ENCODE results near the gene PPARG. TPM values are rescaled to one million over a fixed set of nuclear protein-coding genes. Genes with fewer than 3 reads are reported as not detected.
"Not testable (repeated sequence)": the region's sequence is repeated elsewhere in the genome, so short reads cannot be mapped to it uniquely, and the experiment has no call there.

PPARG gene
- polyA plus RNA-seq, 1 experiment: 3.5 TPM

GRCh38 chr3:12473511-12473910, 184.6 kb downstream of the PPARG start:
- ChIA-PET CTCF (interaction anchor here (1.6 to 14.7 kb wide), 2 partner anchors 297 to 337 kb away, joined by 6 to 411 read pairs; no protein-coding TSS in a partner anchor), POLR2A (no interaction called here)
- H3K36me3 ChIP-seq (ENCODE audit: control insufficient read depth, insufficient read depth, low read length): no peaks in the 10 kb centered on the region
- no peaks in the 10 kb centered on the region for H3K27me3 ChIP-seq (ENCODE audit: control insufficient read depth, insufficient read depth, low read length)
- no peak for TF ChIP-seq CTCF (IDR thresholded peaks at IDR 0.05; ENCODE audit: insufficient read depth, low read depth, low read length)
- no peak overlapping the region for H3K4me3 ChIP-seq (ENCODE audit: low read depth, low read length)
- DNase-seq (ENCODE audit: low read depth): no peak

- Histone ChIP-seq H3K4me3 (ENCODE audit: low read depth, low read length) (no peak overlapping the region), H3K27me3 (ENCODE audit: control insufficient read depth, insufficient read depth, low read length) (no peaks in the 10 kb centered on the region), H3K36me3 (ENCODE audit: control insufficient read depth, insufficient read depth, low read length) (no peaks in the 10 kb centered on the region)
- TF ChIP-seq CTCF (IDR thresholded peaks at IDR 0.05; ENCODE audit: insufficient read depth, low read depth, low read length): no peak
- CTCF ChIA-PET: interaction anchor here (0.6 to 14.7 kb wide), 7 partner anchors 7 to 489 kb away, joined by 3 to 411 read pairs (median 5); partner anchors contain the start of gene TSEN2
- DNase-seq (ENCODE audit: low read depth): peak; percentile 19
- POLR2A ChIA-PET: interaction anchor here (0.5 kb wide), 1 partner anchor 1108 kb away, joined by 14 read pairs; no protein-coding TSS in a partner anchor
Observed at GRCh38 chr3:12476238-12476897, 187.5 kb downstream of the PPARG start.

- POLR2A ChIA-PET: no interaction called here
- Histone ChIP-seq H3K4me3 (ENCODE audit: low read depth, low read length) (no peak overlapping the region), H3K36me3 (ENCODE audit: control insufficient read depth, insufficient read depth, low read length) (no peaks in the 10 kb centered on the region), H3K27me3 (ENCODE audit: control insufficient read depth, insufficient read depth, low read length) (no peaks in the 10 kb centered on the region)
- CTCF ChIA-PET: interaction anchor here (0.6 to 14.7 kb wide), 5 partner anchors 59 to 490 kb away, joined by 3 to 411 read pairs (median 6); no protein-coding TSS in a partner anchor
- TF ChIP-seq CTCF (IDR thresholded peaks at IDR 0.05; ENCODE audit: insufficient read depth, low read depth, low read length): no peak
- DNase-seq (ENCODE audit: low read depth): no peak
Observed at GRCh38 chr3:12477256-12477655, 188.4 kb downstream of the PPARG start.

GRCh38 chr3:12478326-12478725, 189.5 kb downstream of the PPARG start:
- DNase-seq (ENCODE audit: low read depth): no peak
- no peaks in the 10 kb centered on the region for H3K36me3 ChIP-seq (ENCODE audit: control insufficient read depth, insufficient read depth, low read length)
- H3K4me3 ChIP-seq (ENCODE audit: low read depth, low read length): no peak overlapping the region
- no peaks in the 10 kb centered on the region for H3K27me3 ChIP-seq (ENCODE audit: control insufficient read depth, insufficient read depth, low read length)
- ChIA-PET CTCF (interaction anchor here (0.6 to 14.7 kb wide), 8 partner anchors 58 to 1485 kb away, joined by 3 to 411 read pairs (median 6); no protein-coding TSS in a partner anchor), POLR2A (no interaction called here)
- no peak for TF ChIP-seq CTCF (IDR thresholded peaks at IDR 0.05; ENCODE audit: insufficient read depth, low read depth, low read length)

GRCh38 chr3:12479198-12479597, 190.3 kb downstream of the PPARG start:
- H3K36me3 ChIP-seq (ENCODE audit: control insufficient read depth, insufficient read depth, low read length); H3K4me3 ChIP-seq (ENCODE audit: low read depth, low read length); DNase-seq (ENCODE audit: low read depth); POLR2A ChIA-PET; H3K27me3 ChIP-seq (ENCODE audit: control insufficient read depth, insufficient read depth, low read length): not testable (repeated sequence)
- CTCF ChIA-PET: interaction anchor here (0.7 to 14.7 kb wide), 36 partner anchors 8 to 535 kb away, joined by 3 to 411 read pairs (median 4); partner anchors contain the start of gene TIMP4

Data from BJ (cell line).